HG02943 (cell line): ENCODE measurements around the gene ICA1.
"Not testable (repeated sequence)": the region's sequence is repeated elsewhere in the genome, so short reads cannot be mapped to it uniquely, and the experiment has no call there.

Source experiments
- ATAC-seq: cut with Tn5 transposase; IDR thresholded peaks from one replicate; pipeline ENCODE4 v1.9.1; 2021; ENCODE audit warnings: mild to moderate bottlenecking, low read depth, moderate library complexity; ENCODE audit not compliant: unreplicated experiment

ICA1 gene

DNA sequence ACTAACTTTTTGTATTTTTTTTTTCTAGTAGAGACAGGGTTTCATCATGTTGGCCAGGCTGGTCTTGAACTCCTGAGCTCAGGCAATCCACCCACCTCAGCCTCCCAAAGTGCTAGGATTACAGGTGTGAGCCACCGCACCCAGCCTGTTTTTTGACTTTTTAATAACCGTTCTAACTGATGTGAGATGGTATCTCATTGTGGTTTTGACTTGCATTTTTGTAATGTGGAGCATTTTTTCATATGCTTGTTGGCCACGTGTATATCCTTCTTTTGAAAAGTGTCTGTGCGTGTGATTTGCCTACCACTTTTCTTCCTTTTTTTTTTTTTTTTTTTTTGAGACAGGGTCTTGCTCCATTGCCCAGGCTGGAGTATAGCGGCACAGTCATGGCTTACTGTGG is 198.7 kb downstream of the ICA1 start:
- ATAC-seq, result not testable (repeated sequence)
